ENCODE measurements around the gene MMP17.

The MMP17 gene

DNA sequence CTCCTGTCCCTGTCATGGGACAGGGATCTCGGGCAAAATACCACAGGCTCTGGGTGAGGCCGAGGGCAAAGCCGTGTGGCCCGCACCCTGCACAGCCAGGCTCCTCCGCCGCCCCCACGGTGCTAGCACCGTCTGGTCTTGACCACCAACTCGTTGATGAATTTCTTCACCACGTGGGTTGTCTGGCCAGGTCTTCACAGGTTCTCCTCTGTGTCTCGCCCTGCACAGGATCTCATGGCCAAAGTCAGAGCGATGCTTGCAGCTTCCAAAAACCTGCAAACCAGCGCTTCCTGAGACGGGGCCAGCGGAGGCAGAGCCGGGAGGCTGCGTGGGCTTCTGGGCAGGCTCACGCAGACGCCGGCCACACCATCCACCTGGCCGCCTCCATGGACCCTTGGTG, 29.0 kb upstream of the MMP17 start:
- in situ Hi-C loops (cut with MboI; ENCODE audit: low pct_unique_long_range_greater_than_20kb, low sequenced_read_pairs, unreplicated experiment) = no loop called here
- DNase-seq (ENCODE audit: low spot score) = no peak
- TF ChIP-seq, protein P1, sequence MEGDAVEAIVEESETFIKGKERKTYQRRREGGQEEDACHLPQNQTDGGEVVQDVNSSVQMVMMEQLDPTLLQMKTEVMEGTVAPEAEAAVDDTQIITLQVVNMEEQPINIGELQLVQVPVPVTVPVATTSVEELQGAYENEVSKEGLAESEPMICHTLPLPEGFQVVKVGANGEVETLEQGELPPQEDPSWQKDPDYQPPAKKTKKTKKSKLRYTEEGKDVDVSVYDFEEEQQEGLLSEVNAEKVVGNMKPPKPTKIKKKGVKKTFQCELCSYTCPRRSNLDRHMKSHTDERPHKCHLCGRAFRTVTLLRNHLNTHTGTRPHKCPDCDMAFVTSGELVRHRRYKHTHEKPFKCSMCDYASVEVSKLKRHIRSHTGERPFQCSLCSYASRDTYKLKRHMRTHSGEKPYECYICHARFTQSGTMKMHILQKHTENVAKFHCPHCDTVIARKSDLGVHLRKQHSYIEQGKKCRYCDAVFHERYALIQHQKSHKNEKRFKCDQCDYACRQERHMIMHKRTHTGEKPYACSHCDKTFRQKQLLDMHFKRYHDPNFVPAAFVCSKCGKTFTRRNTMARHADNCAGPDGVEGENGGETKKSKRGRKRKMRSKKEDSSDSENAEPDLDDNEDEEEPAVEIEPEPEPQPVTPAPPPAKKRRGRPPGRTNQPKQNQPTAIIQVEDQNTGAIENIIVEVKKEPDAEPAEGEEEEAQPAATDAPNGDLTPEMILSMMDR (IDR thresholded peaks at IDR 0.05; ENCODE audit: extremely low read depth, insufficient read depth, missing control alignments) = no peak

DNA sequence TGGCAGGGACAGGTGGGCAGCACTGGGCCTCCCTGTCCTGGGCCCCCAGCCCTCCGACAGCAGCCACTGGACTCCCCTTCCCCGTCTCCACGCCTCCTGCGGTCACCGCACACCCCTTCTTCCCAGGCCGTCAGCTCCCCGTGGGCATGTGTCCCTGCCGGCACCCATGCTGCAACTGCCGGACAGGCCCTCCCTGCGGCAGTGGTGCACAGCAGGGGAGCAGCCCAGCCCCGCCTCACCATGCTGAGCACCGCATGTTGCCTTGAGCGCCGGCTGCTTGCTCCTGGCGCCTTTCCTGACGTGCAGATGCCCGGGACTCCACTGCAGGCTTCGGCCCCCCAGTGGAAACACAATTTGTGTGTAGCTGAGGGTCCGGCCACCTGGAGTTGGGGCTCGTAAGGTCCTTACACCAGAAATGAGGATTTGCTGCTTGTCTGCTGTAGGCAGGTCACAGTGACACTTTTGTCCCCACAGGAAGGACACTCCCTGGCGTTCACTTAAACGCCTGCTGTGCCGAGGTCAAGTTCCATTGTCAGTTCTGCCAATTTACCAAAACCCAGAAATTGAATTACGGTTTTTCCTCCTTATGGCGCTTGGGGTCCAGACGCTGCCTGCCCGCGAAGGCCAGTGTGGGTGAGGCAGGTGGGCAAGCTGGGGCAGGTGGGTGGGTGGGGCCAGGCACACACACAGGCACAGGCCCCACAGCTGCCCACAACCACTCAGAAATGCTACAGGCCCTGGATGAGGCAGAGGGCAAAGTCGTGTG, 28.2 kb upstream of the MMP17 start:
- in situ Hi-C loops (cut with MboI; ENCODE audit: low pct_unique_long_range_greater_than_20kb, low sequenced_read_pairs, unreplicated experiment) = no loop called here

DNA sequence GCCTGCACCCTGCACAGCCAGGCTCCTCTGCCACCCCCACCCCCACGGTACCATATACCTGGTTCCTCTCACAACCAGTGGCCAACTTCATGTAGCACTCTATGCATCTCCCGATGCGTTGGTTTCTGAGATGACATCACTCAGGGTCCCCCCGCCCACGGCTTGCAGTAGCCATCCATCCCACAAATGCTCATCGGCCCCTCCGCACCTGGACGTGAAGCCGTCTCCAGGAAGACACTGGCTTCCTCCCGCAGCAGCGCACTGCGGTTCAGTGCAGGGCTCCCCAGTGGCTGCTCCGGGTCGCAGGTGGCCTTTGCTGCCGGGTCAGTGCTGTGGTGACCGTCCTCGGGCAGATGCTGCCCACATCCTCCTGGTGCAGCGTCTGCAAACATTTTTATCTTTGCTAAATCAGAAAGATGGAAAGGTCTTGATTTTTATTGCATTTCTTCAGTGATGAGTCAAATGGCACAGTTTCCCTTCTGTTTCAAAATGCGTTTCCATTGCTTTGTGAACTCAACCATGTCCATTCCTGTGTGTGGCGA, 27.5 kb upstream of the MMP17 start:
- DNase-seq (ENCODE audit: low spot score) = no peak
- in situ Hi-C loops (cut with MboI; ENCODE audit: low pct_unique_long_range_greater_than_20kb, low sequenced_read_pairs, unreplicated experiment) = no loop called here
- TF ChIP-seq, protein P1 (IDR thresholded peaks at IDR 0.05; ENCODE audit: extremely low read depth, insufficient read depth, missing control alignments) = no peak

More for the DNA sequence above, 28.2 kb upstream of the MMP17 start:
- no peak for DNase-seq (ENCODE audit: low spot score)
- TF ChIP-seq, protein P1 (IDR thresholded peaks at IDR 0.05; ENCODE audit: extremely low read depth, insufficient read depth, missing control alignments) = no peak

DNA sequence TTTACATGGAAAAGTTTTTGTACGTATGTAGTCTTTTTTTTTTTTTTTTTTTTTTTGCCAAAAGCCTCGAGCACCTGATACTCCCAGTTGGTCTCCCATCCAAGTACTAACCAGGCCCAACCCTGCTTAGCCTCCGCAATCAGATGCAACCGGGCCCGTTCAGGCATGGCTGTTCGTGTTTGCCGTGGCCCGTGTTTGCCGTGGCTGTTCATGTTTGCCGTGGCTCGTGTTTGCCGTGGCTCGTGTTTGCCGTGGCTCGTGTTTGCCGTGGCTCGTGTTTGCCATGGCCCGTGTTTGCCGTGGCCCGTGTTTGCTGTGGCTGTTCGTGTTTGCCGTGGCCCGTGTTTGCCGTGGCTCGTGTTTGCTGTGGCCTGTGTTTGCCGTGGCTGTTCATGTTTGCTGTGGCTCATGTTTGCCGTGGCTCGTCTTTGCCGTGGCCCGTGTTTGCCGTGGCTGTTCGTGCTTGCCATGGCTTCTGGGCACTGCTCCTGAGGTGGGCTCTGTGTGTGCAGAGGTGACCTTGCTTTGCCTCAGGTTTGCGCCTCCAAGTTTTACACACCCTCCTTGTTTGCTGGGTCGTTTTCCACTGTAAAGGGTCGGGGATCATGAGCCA, 26.8 kb upstream of the MMP17 start:
- in situ Hi-C loops (cut with MboI; ENCODE audit: low pct_unique_long_range_greater_than_20kb, low sequenced_read_pairs, unreplicated experiment) = no loop called here
- TF ChIP-seq, protein P1 (IDR thresholded peaks at IDR 0.05; ENCODE audit: extremely low read depth, insufficient read depth, missing control alignments) = no peak
- DNase-seq (ENCODE audit: low spot score) = no peak

DNA sequence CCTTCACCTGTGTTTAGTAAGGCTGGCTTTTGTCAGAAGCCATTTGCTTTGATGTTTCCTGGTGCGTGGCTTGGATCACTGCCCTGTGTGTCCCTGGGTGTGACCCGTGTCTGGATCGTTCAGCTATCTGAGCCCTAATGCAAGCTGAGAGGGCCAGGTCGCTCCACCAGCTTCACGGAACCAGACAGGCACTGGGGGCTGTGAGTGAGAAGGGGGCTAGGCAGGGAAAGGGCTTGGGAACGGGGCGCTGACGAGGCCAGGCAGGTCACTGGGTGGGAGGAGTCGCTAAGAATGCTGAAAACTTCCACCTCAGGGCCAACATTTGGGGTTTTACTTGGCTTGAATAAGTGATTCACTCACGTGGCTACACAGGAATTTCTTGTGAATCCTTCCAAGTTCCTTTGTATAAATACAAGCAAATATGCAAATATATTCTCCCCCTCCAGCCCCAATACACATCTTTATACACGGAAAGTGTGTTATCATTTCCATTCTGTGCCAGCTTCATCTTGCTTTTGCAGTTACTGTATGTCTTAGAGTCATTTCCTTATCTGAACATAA, 24.2 kb upstream of the MMP17 start:
- TF ChIP-seq, protein P1 (IDR thresholded peaks at IDR 0.05; ENCODE audit: extremely low read depth, insufficient read depth, missing control alignments) = no peak
- in situ Hi-C loops (cut with MboI; ENCODE audit: low pct_unique_long_range_greater_than_20kb, low sequenced_read_pairs, unreplicated experiment) = no loop called here
- DNase-seq (ENCODE audit: low spot score) = no peak

DNA sequence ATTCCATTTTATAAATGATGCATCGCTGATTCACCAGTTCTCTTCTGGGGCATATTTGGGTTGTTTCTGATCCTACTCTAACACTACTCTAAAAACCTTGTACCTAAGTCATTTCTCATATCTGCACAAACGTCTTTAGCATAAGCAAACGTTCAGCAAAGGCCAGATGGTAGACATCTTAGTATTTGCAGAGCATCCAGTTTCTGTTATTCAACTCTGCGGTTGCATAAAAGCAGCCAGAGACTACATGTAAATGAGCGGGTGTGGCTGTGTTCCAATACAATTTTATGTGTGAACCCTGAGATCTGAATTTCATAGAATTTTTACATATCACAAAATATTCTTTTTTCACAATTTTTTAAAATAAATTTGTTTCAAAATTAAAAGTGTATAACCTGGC, 22.8 kb upstream of the MMP17 start:
- in situ Hi-C loops (cut with MboI; ENCODE audit: low pct_unique_long_range_greater_than_20kb, low sequenced_read_pairs, unreplicated experiment) = no loop called here
- DNase-seq (ENCODE audit: low spot score) = no peak
- TF ChIP-seq, protein P1 (IDR thresholded peaks at IDR 0.05; ENCODE audit: extremely low read depth, insufficient read depth, missing control alignments) = no peak
